OCI-LY1 (cell line): Measurements from ENCODE around the gene AP3M1.

Experiments used
- H2AFZ ChIP-seq: fragments of 200-600 bp; sonication (generic), shearing (Covaris generic); 2 replicates; pipeline ENCODE4 v1.6.0; 2014; ENCODE audit warnings: antibody characterized with exemption, mild to moderate bottlenecking, low read length
- H3F3A ChIP-seq: fragments of 200-600 bp; sonication (generic), shearing (Covaris generic); 2 replicates; pipeline ENCODE4 v1.6.0; 2014; ENCODE audit warnings: mild to moderate bottlenecking, antibody characterized with exemption, low read length, moderate library complexity; ENCODE audit not compliant: insufficient read depth
- H3K27ac ChIP-seq: fragments of 200-600 bp; sonication (generic); 2 replicates; pipeline ENCODE4 v1.5.1; 2014; ENCODE audit warnings: low read length, mixed run types, mild to moderate bottlenecking, low read depth; ENCODE audit not compliant: poor library complexity, severe bottlenecking
- H3K27me3 ChIP-seq: fragments of 200-600 bp; sonication (generic); 2 replicates; pipeline ENCODE4 v1.6.0; 2014; ENCODE audit warnings: antibody characterized with exemption, mild to moderate bottlenecking, low read length, moderate library complexity; ENCODE audit not compliant: insufficient read depth
- H3K36me3 ChIP-seq: fragments of 200-600 bp; sonication (generic); 2 replicates; pipeline ENCODE4 v1.6.1; 2014; ENCODE audit warnings: mild to moderate bottlenecking, antibody characterized with exemption, low read length, moderate library complexity, mixed read lengths; ENCODE audit not compliant: insufficient read depth
- H3K4me1 ChIP-seq: fragments of 200-600 bp; sonication (generic); 2 replicates; pipeline ENCODE4 v1.5.1; 2014; ENCODE audit warnings: mild to moderate bottlenecking, low read length, moderate library complexity; ENCODE audit not compliant: insufficient read depth, severe bottlenecking
- H3K4me2 ChIP-seq: fragments of 200-600 bp; sonication (generic), shearing (Covaris generic); 2 replicates; pipeline ENCODE4 v1.6.1; 2014; ENCODE audit warnings: low read length
- H3K4me3 ChIP-seq: fragments of 200-600 bp; sonication (generic); 2 replicates; pipeline ENCODE4 v1.5.1; 2014; ENCODE audit warnings: low read length, low read depth, mild to moderate bottlenecking, mixed read lengths; ENCODE audit not compliant: poor library complexity, severe bottlenecking
- H3K79me2 ChIP-seq: fragments of 200-600 bp; shearing (Covaris generic); 2 replicates; pipeline ENCODE4 v1.6.1; 2016; ENCODE audit warnings: mixed run types, low read length, mixed read lengths; ENCODE audit not compliant: insufficient read depth
- H3K9ac ChIP-seq: fragments of 200-600 bp; sonication (generic), shearing (Covaris generic); 2 replicates; pipeline ENCODE4 v1.6.1; 2014; ENCODE audit warnings: mild to moderate bottlenecking, low read length, mixed read lengths
- H3K9me2 ChIP-seq: fragments of 200-600 bp; sonication (generic), shearing (Covaris generic); 2 replicates; pipeline ENCODE4 v1.6.1; 2014; ENCODE audit warnings: low read depth, mild to moderate bottlenecking, low read length, mixed read lengths
- H3K9me3 ChIP-seq: fragments of 200-600 bp; shearing (Covaris generic); 2 replicates; pipeline ENCODE4 v1.6.1; 2014; ENCODE audit warnings: low read length, mixed read lengths
- H4K20me1 ChIP-seq: fragments of 200-600 bp; sonication (generic), shearing (Covaris generic); 2 replicates; pipeline ENCODE4 v1.6.0; 2016; ENCODE audit warnings: mild to moderate bottlenecking, low read length; ENCODE audit not compliant: insufficient read depth
- CTCF ChIP-seq: fragments of 200-600 bp; sonication (generic), shearing (Covaris generic); IDR thresholded peaks from 2 replicates; pipeline ENCODE4 v1.5.1; 2017; ENCODE audit warnings: mild to moderate bottlenecking, antibody characterized with exemption, low read length, moderate library complexity, mixed read lengths
- EZH2 ChIP-seq: fragments of 200-600 bp; sonication (generic), shearing (Covaris generic); IDR thresholded peaks from 2 replicates; pipeline ENCODE4 v1.8.0; 2017; ENCODE audit warnings: borderline replicate concordance, mixed run types, mild to moderate bottlenecking, antibody characterized with exemption, low read length, moderate library complexity, mixed read lengths

The AP3M1 gene

DNA sequence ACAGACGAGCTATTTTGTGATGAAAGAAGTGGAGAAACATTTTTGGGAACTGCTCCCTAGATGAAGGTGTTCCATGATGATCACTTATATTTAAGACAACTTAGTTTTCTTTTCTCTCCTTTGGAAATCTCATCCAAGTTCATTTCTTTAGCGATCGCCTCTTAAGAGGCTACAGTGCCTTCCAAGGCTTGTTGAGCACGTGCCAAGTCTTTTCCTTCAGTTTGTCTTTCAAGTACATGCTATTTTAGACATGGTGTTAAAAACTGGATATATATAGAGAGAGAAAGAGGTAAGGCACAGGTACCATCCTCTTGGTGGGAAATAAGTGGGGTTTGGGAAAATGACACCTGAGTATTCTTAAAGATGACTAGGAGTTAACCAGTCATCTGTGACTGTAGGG, 3.0 kb upstream of the AP3M1 start:
- Histone ChIP-seq H3K36me3 (no peaks in the 10 kb centered on the region), H3K4me3 (no peak overlapping the region), H2AFZ (no peak overlapping the region), H3K4me2 (peak overlapping the region; percentile 74; the same call in 1 of the 2 replicates), H3K79me2 (peaks cover 29% of the 10 kb centered on the region), H3K9me3 (no peaks in the 10 kb centered on the region), H3K27me3 (no peaks in the 10 kb centered on the region), H3F3A (no peaks in the 10 kb centered on the region), H3K9me2 (no peaks in the 10 kb centered on the region), H3K27ac (no peak overlapping the region), H3K9ac (no peak overlapping the region), H4K20me1 (no peaks in the 10 kb centered on the region), H3K4me1 (peaks cover 32% of the 10 kb centered on the region)
- no peak for TF ChIP-seq EZH2
- TF ChIP-seq CTCF: no peak

GRCh38 chr10:74153123-74153522, 2.5 kb upstream of the AP3M1 start:
- H3K36me3 ChIP-seq: peaks cover 3% of the 10 kb centered on the region; the same call in 1 of the 2 replicates
- no peaks in the 10 kb centered on the region for H3K9me3 ChIP-seq
- peaks cover 32% of the 10 kb centered on the region for H3K4me1 ChIP-seq
- H3K4me2 ChIP-seq: peak overlapping the region; percentile 74; the same call in 1 of the 2 replicates
- no peak overlapping the region for H3K27ac ChIP-seq
- no peak overlapping the region; the same call in 1 of the 2 replicates for H3K9ac ChIP-seq
- TF ChIP-seq CTCF (no peak), EZH2 (no peak)
- H3F3A ChIP-seq: no peaks in the 10 kb centered on the region
- no peaks in the 10 kb centered on the region for H3K9me2 ChIP-seq
- no peaks in the 10 kb centered on the region for H4K20me1 ChIP-seq
- peak overlapping the region; percentile 80 for H3K4me3 ChIP-seq
- no peaks in the 10 kb centered on the region for H3K27me3 ChIP-seq
- H3K79me2 ChIP-seq: peaks cover 34% of the 10 kb centered on the region
- H2AFZ ChIP-seq: no peak overlapping the region

GRCh38 chr10:74151879-74152722, 1.5 kb upstream of the AP3M1 start:
- Histone ChIP-seq H3K36me3 (peaks cover 6% of the 10 kb centered on the region; the same call in 1 of the 2 replicates), H3K27me3 (no peaks in the 10 kb centered on the region), H3K4me1 (peaks cover 32% of the 10 kb centered on the region), H3K9ac (peak overlapping the region; percentile 79), H4K20me1 (no peaks in the 10 kb centered on the region), H3K4me3 (peak overlapping the region; percentile 80), H3K27ac (peak overlapping the region; percentile 78), H3K9me3 (no peaks in the 10 kb centered on the region), H2AFZ (no peak overlapping the region), H3K79me2 (peaks cover 42% of the 10 kb centered on the region), H3K9me2 (no peaks in the 10 kb centered on the region), H3F3A (no peaks in the 10 kb centered on the region), H3K4me2 (peak overlapping the region; percentile 74)
- no peak for TF ChIP-seq EZH2
